Middle frontal gyrus (tissue), 1 donor: ENCODE measurements around the gene TP53INP2.
"Not testable (repeated sequence)": the region's sequence is repeated elsewhere in the genome, so short reads cannot be mapped to it uniquely, and the experiment has no call there.

ENCODE experiments used
- DNase-seq: peaks from one replicate; pipeline ENCODE4 v3.0.0-alpha.2; 2015; ENCODE audit warnings: low spot score; ENCODE audit errors: extremely low spot score

The TP53INP2 gene

GRCh38 chr20:34705397-34706301 lies 1.5 kb downstream of the TP53INP2 start:
- DNase-seq: no peak

- no peak for DNase-seq
These were observed 2.2 kb downstream of the TP53INP2 start for GRCh38 chr20:34706302-34706875.

GRCh38 chr20:34706912-34707784 lies 3.0 kb downstream of the TP53INP2 start:
- DNase-seq: no peak

GRCh38 chr20:34708621-34709043 lies 4.5 kb downstream of the TP53INP2 start:
- no peak for DNase-seq

GRCh38 chr20:34709044-34709830 lies 5.1 kb downstream of the TP53INP2 start:
- no peak for DNase-seq

GRCh38 chr20:34709831-34710567 lies 5.9 kb downstream of the TP53INP2 start:
- DNase-seq: peak; percentile 68

- DNase-seq: no peak
These were observed 6.4 kb downstream of the TP53INP2 start for GRCh38 chr20:34710568-34710839.

- DNase-seq: no peak
These were observed 6.9 kb downstream of the TP53INP2 start for GRCh38 chr20:34710861-34711574.

- DNase-seq: no peak
These were observed 7.8 kb downstream of the TP53INP2 start for GRCh38 chr20:34711813-34712430.

GRCh38 chr20:34712525-34713192 lies 8.5 kb downstream of the TP53INP2 start:
- no peak for DNase-seq

- no peak for DNase-seq
These were observed 9.2 kb downstream of the TP53INP2 start for GRCh38 chr20:34713194-34713943.

- DNase-seq: not testable (repeated sequence)
These were observed 9.9 kb downstream of the TP53INP2 start for GRCh38 chr20:34713944-34714515.

GRCh38 chr20:34715384-34715783 lies 11.2 kb downstream of the TP53INP2 start:
- DNase-seq: no peak

GRCh38 chr20:34716921-34717229 lies 12.7 kb downstream of the TP53INP2 start:
- DNase-seq: no peak

GRCh38 chr20:34717230-34718095 lies 13.3 kb downstream of the TP53INP2 start:
- DNase-seq: no peak

GRCh38 chr20:34719242-34720017 lies 15.3 kb downstream of the TP53INP2 start:
- not testable (repeated sequence) for DNase-seq
